Fibroblast of lung (primary cell): ENCODE measurements around the gene MLC1. TPM values are rescaled to one million over a fixed set of nuclear protein-coding genes. Genes with fewer than 3 reads are reported as not detected.

Experiments used
- DNase-seq, 2 donors: peaks; one replicate each; pipeline versions ENCODE4 v3.0.0 to v3.0.0-alpha.2; 2010; ENCODE audit warnings: low read depth in 2 of 2
- H2AFZ ChIP-seq: 2 replicates; pipeline ENCODE4 v1.5.1; 2012; ENCODE audit warnings: low read length, control low read depth, inconsistent platforms
- H3K27ac ChIP-seq: 2 replicates; pipeline ENCODE4 v1.5.1; 2011; ENCODE audit warnings: low read length, control low read depth; ENCODE audit not compliant: insufficient read depth
- H3K27me3 ChIP-seq: 2 replicates; pipeline ENCODE4 v1.5.1; 2011; ENCODE audit warnings: mild to moderate bottlenecking, low read length; ENCODE audit not compliant: control insufficient read depth, insufficient read depth
- H3K36me3 ChIP-seq: 2 replicates; pipeline ENCODE4 v1.5.1; 2011; ENCODE audit warnings: low read length; ENCODE audit not compliant: control insufficient read depth, insufficient read depth
- H3K4me1 ChIP-seq: 2 replicates; pipeline ENCODE4 v1.5.1; 2011; ENCODE audit warnings: low read length; ENCODE audit not compliant: control insufficient read depth, insufficient read depth; ENCODE audit errors: extremely low read depth
- H3K4me2 ChIP-seq: 2 replicates; pipeline ENCODE4 v1.5.1; 2011; ENCODE audit warnings: low read length, control low read depth; ENCODE audit not compliant: insufficient read depth; ENCODE audit errors: extremely low read depth
- H3K4me3 ChIP-seq, 4 experiments: fragments of 200-600 bp in 1 of 4; sonication (generic) in 1 of 4; replicated peaks in 1 of 4; 2 replicates each; pipeline ENCODE4 v1.5.1; 2011 to 2016; ENCODE audit warnings: low read length in 4 of 4, low read depth in 3 of 4, mild to moderate bottlenecking in 3 of 4, control low read depth in 2 of 4, inconsistent platforms in 1 of 4, mixed read lengths in 1 of 4; ENCODE audit not compliant: insufficient read depth in 1 of 4; ENCODE audit errors: control extremely low read depth in 1 of 4
- H3K79me2 ChIP-seq: 2 replicates; pipeline ENCODE4 v1.5.1; 2012; ENCODE audit warnings: mild to moderate bottlenecking, low read length, inconsistent platforms; ENCODE audit not compliant: control insufficient read depth, insufficient read depth
- H3K9ac ChIP-seq: 2 replicates; pipeline ENCODE4 v1.5.1; 2011; ENCODE audit warnings: mild to moderate bottlenecking, low read length, control low read depth; ENCODE audit not compliant: insufficient read depth
- H3K9me3 ChIP-seq: 2 replicates; pipeline ENCODE4 v1.5.1; 2012; ENCODE audit warnings: low read depth, low read length; ENCODE audit not compliant: control insufficient read depth, insufficient read depth
- H4K20me1 ChIP-seq: 2 replicates; pipeline ENCODE4 v1.5.1; 2011; ENCODE audit warnings: low read length; ENCODE audit not compliant: control insufficient read depth, insufficient read depth; ENCODE audit errors: extremely low read depth
- EZH2 ChIP-seq: IDR thresholded peaks from 2 replicates; pipeline ENCODE4 v1.5.1; 2012; ENCODE audit warnings: low read length, control low read depth, mild to moderate bottlenecking; ENCODE audit errors: missing control alignments
- polyA plus RNA-seq, 2 donors: library from polyadenylated mRNA; depleted of rRNA in 1 of 2; stranded (reverse) in 1 of 2; unstranded in 1 of 2; fragments of >200 nt; gene quantifications; 2 replicates each; pipeline ENCODE4 v1.2.1, GENCODE V29; 2011 to 2012; ENCODE audit warnings: missing spikeins in 1 of 2
- total RNA-seq: library from RNA; depleted of rRNA; stranded (reverse); fragments of >200 nt; gene quantifications from 2 replicates; pipeline ENCODE4 v1.2.1, GENCODE V29; 2014
- TF ChIP-seq, protein P1 (sequence below), 2 donors: IDR thresholded peaks in 1 of 2; conservative IDR thresholded peaks in 1 of 2; 1 replicate in 1 of 2; 2 replicates in 1 of 2; pipeline ENCODE4 v1.5.1; 2011 to 2012; ENCODE audit warnings: low read length in 2 of 2, control low read depth in 1 of 2, inconsistent platforms in 1 of 2, low read depth in 1 of 2, mild to moderate bottlenecking in 1 of 2

The MLC1 gene
- total and polyA plus RNA-seq, 2 donors (not counting 1 experiment from before 2014, with no cell fraction given) = under 0.01 TPM; not detected in 1

DNA sequence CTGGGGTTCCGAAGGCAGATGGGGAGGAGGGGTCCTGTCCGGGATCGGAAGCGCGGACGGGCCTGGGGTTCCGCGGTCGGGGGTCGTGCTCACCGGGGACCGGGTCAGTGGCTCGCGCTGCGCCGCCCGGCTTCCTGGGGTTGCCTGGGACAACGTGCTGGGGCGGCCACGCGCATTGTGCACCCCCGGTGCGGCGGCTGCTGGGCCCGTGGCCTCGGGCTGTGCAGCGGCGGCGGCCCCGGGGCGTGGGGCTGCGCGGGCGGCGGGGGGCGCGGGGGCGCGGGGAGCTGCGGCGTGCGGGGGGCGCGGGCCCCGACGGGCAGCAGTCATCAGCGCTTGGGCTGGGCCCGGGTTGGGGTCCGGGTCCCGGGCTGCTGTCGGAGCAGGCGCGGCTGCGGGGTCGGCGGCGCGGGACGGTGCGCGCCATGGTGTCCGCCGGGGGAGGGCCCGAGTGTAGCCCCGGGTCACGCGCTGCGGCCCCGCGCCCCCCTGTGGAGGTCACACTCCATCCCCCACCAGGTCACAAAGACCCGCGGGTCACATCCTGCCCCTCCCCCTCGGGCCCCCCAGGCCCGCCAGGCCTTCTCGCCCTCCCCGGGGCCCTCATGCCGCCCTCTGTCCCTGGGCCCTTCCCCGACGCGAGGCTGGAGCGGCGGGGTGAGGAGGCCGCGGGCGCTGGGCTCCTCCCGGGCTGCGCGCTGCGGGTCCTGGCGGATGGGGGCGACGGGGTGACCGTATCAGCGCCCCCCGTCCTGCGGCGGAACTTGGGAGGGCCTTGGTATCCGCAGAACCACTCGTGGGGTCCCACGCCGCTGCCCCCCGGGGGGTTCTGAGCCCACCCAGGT, 26.9 kb downstream of the MLC1 start, which contains the start of gene TTLL8:
Gene TTLL8 (minus strand): TSS at position 238 of the 845 bp plus-strand sequence.
- Histone ChIP-seq H3K4me1 (no peaks in the 10 kb centered on the region), H3K4me2 (no peak within 1 kb of the TSS), H3K4me3 (no peak within 1 kb of the TSS), H3K9ac (no peak within 1 kb of the TSS), H2AFZ (no peak within 1 kb of the TSS), H3K27me3 (no peaks in the 10 kb centered on the region), H3K36me3 (no peaks in the 10 kb centered on the region), H3K27ac (no peak within 1 kb of the TSS), H3K79me2 (no peaks in the 10 kb centered on the region), H3K9me3 (no peaks in the 10 kb centered on the region), H4K20me1 (no peaks in the 10 kb centered on the region)
- no peak for DNase-seq
- TF ChIP-seq, protein P1, sequence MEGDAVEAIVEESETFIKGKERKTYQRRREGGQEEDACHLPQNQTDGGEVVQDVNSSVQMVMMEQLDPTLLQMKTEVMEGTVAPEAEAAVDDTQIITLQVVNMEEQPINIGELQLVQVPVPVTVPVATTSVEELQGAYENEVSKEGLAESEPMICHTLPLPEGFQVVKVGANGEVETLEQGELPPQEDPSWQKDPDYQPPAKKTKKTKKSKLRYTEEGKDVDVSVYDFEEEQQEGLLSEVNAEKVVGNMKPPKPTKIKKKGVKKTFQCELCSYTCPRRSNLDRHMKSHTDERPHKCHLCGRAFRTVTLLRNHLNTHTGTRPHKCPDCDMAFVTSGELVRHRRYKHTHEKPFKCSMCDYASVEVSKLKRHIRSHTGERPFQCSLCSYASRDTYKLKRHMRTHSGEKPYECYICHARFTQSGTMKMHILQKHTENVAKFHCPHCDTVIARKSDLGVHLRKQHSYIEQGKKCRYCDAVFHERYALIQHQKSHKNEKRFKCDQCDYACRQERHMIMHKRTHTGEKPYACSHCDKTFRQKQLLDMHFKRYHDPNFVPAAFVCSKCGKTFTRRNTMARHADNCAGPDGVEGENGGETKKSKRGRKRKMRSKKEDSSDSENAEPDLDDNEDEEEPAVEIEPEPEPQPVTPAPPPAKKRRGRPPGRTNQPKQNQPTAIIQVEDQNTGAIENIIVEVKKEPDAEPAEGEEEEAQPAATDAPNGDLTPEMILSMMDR (conservative IDR thresholded peaks at IDR 0.05 in 1 of 2, IDR thresholded peaks at IDR 0.05 in 1 of 2; ENCODE audit: low read depth in 1 of 2, low read length in 2 of 2) = no peak
- TF ChIP-seq EZH2 = no peak

DNA sequence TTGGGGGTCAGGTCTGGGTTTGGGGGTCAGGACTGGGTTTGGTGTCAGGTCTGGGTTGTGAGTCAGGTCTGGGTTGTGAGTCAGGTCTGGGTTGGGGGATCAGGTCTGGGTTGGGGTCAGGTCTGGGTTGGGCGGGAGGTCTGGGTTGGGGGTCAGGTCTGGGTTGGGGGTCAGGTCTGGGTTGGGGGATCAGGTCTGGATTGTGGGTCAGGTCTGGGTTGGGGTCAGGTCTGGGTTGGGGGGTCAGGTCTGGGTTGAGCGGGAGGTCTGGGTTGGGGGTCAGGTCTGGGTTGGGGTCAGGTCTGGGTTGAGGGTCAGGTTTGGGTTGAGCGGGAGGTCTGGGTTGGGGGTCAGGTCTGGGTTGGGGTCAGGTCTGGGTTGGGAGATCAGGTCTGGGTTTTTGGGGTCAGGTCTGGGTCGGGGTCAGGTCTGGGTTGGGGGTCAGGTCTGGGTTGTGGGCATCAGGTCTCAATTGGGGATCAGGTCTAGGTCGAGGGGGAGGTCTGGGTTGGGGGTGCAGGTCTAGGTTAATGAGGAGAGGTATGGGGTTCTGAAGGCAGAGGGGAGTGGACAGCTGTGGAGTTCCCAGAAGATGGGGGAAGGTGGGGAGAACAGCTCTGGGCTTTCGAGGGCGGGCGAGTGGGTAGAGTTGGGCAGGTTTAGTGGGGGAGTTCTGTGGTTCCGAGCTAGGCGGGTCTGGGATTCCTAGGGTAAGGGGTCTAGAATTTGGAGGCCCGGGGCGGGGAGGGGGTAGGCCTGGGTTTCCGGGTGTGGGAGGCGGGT, 27.8 kb downstream of the MLC1 start:
- Histone ChIP-seq H3K4me3 (no peak overlapping the region), H3K79me2 (no peaks in the 10 kb centered on the region), H3K27me3 (no peaks in the 10 kb centered on the region), H3K9ac (no peak overlapping the region), H3K27ac (no peak overlapping the region), H3K4me1 (no peaks in the 10 kb centered on the region), H3K9me3 (no peaks in the 10 kb centered on the region), H3K36me3 (no peaks in the 10 kb centered on the region), H4K20me1 (no peaks in the 10 kb centered on the region), H2AFZ (no peak overlapping the region), H3K4me2 (no peak overlapping the region)
- no peak for DNase-seq
- TF ChIP-seq, protein P1 (conservative IDR thresholded peaks at IDR 0.05 in 1 of 2, IDR thresholded peaks at IDR 0.05 in 1 of 2; ENCODE audit: low read depth in 1 of 2, low read length in 2 of 2) = no peak
- TF ChIP-seq EZH2 = no peak
